GM12873 (cell line): ENCODE data around the gene IBA57.

Source experiments
- TF ChIP-seq, protein P1 (sequence below): IDR thresholded peaks from 2 replicates; pipeline ENCODE4 v1.5.1; 2012; ENCODE audit warnings: low read depth, mild to moderate bottlenecking, moderate library complexity, low read length, control low read depth; ENCODE audit not compliant: insufficient read depth; ENCODE audit errors: missing control alignments

Gene IBA57

DNA sequence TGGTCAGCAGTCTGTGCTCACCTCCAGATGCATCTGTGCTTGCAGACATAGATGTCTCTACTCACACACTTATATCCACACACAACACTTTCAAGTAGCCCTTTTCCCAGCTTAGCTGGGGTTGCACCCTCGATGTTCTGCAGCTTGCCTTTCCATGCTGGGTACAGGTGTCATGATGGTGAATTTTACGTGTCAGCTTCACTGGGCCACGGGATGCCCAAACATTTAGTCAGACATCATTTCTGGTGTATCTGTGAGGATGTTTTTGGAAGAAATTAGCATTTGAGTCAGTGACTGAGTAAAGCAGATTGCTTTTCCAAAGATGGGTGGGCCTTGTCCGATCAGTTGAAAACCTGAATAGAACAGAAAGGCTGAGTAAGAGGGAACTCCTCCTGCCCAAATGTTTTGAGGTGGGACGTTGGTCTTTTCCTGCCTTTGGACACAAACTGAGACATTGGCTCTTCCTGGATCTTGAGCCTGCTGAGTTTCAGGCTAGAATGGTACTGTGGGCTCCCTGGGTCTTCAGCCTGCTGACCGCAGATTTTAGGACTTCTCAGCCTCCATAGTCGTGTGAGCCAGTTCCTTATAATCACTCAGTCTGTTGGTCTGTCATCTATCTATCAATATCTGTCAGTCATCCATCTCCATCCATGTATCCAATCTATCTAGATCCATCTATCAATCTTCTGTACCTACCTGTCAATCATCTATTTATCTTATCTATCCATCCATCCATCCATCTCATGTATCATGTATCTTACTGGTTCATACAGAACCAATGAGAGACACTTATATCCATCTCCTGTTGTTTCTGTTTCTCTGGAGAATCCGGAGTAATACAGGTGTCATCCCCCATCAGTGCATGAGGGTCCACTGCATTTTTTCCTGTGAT is 29.6 kb downstream of the IBA57 start:
- TF ChIP-seq, protein P1, sequence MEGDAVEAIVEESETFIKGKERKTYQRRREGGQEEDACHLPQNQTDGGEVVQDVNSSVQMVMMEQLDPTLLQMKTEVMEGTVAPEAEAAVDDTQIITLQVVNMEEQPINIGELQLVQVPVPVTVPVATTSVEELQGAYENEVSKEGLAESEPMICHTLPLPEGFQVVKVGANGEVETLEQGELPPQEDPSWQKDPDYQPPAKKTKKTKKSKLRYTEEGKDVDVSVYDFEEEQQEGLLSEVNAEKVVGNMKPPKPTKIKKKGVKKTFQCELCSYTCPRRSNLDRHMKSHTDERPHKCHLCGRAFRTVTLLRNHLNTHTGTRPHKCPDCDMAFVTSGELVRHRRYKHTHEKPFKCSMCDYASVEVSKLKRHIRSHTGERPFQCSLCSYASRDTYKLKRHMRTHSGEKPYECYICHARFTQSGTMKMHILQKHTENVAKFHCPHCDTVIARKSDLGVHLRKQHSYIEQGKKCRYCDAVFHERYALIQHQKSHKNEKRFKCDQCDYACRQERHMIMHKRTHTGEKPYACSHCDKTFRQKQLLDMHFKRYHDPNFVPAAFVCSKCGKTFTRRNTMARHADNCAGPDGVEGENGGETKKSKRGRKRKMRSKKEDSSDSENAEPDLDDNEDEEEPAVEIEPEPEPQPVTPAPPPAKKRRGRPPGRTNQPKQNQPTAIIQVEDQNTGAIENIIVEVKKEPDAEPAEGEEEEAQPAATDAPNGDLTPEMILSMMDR: no peak

DNA sequence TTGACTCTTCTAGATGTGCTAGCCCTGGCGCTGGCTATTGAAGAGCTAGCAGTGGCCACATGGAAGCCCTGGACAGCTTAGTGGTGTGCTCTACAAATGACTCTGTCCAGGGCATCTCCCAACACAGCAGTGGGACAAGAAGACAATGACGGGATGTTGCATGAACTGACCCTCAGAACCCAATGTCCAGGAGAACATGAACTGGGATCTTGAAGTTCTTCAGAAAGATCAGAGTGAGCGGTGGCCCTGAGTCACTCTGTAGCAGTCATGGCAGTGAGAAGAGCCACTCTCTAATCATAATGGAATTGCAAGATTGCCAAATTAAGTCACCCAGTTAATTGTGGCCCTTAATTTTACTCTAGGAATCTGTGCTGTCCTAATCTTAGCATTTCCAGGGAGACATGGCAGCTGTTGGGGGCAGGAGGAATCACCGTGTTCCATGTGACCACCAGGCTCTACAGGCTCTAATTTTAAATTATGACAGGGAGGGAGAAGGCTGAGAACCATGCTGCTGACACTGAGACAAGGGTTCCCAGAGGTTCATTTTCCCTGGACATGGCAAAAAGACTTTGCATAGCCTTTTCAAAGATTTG is 32.0 kb downstream of the IBA57 start:
- TF ChIP-seq, protein P1: no peak

DNA sequence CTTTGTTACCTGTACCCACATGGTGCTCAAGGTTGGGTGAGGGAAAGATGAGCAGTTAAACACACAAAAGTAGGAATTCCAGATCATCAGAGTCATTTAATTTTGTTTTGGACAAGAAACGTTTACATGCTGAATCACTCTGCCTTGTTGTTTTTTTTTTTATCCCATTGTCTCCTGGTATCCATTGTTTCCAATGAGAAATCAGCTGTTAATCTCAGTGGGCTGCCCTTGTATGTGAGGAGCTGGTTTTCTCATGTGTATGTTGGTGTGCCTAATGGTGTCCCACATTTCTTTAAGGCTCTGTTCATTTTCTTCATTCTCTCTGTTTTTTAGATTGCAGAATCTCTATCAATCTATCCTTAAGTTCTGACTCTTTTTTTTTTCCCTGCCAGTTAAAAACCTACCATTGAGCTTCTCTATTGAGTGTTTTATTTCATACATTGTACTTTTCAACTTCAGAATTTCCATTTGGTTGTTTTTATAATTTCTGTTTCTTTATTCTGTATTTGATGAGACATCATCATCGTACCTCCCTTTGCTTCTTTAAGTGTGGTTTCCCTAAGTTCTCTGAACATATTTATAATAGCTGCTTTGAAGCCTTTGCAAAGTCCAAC is 33.5 kb downstream of the IBA57 start:
- TF ChIP-seq, protein P1: no peak

DNA sequence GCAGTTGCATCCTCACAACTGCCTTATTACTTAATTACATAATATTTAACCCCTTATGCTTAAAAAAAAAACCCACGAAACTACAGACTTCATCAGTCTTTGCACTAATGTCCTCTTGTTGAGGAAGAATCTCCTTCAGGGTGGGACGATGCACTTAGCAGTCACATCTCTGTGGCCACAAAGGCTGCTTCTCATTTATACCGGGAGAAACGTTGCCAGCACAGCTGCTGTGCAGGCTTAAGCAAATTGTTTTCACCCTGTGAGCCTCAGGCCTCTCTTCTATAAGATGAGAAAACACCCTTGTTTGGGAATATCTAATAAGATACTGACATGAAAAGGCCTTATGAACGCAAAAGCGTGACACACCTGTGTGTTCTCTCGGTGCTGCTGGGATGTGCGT is 39.4 kb downstream of the IBA57 start:
- TF ChIP-seq, protein P1: no peak

DNA sequence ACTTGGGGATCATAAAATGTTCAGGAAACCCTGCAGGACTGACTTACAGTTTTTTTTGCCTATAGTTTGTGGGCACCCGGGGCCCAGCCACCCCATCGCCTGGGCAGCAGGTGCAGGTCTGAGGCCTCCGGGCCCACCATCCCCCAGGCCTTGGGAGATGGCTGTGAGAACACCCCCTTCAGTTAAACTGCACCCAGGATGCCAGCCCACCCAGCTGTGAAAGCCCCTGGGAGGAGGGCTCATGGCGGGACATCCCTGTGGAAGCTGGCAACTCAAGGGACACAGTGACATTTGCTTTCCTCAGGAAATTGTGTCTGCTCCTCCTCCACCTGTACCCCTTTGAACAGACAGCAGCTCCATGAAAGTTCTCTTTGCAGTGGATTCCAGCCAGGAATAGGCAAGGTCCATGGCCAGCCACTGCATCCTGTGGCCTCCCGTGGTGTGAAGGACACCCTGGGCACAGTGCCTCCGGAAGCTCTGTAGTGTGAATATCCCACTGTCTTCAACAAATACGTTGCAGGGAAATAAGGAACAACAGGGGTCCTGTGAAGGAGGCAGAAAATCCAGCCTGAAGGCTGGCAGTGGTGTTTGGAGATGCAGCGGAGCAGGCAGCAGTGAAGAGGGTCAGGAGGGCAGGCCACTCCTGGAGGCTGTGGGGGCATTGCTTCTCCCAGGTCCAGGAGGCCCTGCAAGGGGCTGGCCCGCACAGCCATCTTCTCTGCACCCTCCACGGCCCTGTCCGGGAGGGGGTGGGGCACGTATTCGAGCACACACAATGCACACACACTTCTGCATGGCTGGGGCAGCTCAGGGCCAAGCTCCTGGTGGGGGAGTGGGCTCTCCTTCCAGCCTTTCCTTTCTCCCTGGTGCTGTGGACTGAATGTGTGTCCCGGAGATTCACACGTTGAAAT is 40.2 kb downstream of the IBA57 start:
- TF ChIP-seq, protein P1: no peak

DNA sequence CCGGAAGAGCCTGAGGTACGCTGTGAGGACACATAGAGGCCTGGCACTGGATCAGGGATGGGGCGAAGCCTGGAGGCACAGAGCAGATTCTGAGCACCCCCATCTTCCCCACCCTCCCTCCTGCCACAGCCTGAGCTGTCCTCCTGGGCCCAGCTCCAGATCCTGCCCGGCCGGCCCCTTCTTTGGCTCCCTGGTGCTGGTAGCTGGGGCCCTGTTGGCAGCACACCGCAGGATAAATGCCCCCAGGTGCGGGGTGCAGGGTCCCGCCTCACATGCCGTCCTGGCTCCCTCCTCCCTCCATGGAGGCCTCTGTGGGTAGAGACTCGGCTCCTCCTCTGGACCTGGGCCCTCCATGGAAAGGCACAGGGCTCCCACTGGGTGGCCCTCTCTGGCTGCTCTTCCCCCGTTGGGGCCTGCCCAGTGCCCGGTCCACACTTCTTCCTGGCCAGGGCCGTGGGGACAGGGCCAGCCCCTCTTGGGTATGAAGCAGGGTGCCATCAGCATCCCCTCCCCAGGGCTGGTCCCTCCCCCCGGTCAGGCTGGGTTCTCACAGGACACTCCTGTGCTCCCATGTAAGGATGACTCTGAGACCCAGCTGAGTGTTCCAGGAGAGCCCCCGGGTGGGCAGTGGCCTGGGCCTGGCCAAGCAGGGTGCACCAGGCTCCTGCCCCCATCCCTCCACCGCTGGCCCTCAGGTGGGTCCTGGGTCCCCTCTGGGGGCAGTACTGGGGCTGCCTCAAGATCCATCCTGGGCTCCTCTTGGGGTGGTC is 41.2 kb downstream of the IBA57 start:
- TF ChIP-seq, protein P1: no peak
